Upper lobe of right lung (tissue), 1 donor: Measurements from ENCODE around the gene IFNL3. TPM values are rescaled to one million over a fixed set of nuclear protein-coding genes. Genes with fewer than 3 reads are reported as not detected.
"Not testable (repeated sequence)": the region's sequence is repeated elsewhere in the genome, so short reads cannot be mapped to it uniquely, and the experiment has no call there.

Source experiments
- ATAC-seq: fragments of 200-7000 bp; cut with Tn5 transposase; one replicate; pipeline ENCODE4 v1.9.1; 2020; ENCODE audit warnings: mild to moderate bottlenecking, moderate library complexity
- DNase-seq: peaks from one replicate; pipeline ENCODE4 v3.0.0-alpha.2; 2020
- H3K27ac ChIP-seq: fragments of 200-600 bp; one replicate; pipeline ENCODE4 v1.8.0; 2022
- H3K27me3 ChIP-seq: fragments of 200-600 bp; one replicate; pipeline ENCODE4 v1.8.0; 2022; ENCODE audit warnings: mild to moderate bottlenecking
- H3K36me3 ChIP-seq: fragments of 200-600 bp; one replicate; pipeline ENCODE4 v1.8.0; 2022
- H3K4me1 ChIP-seq: fragments of 200-600 bp; one replicate; pipeline ENCODE4 v1.8.0; 2022
- H3K4me3 ChIP-seq: fragments of 200-600 bp; one replicate; pipeline ENCODE4 v1.8.0; 2022; ENCODE audit warnings: mild to moderate bottlenecking
- H3K9me3 ChIP-seq: fragments of 200-600 bp; one replicate; pipeline ENCODE4 v1.8.0; 2022
- intact Hi-C: fragments of 100-400 bp; cut with DNase I; formaldehyde crosslinking; loops from one replicate; pipeline ENCODE4 v1.11.0; 2022
- total RNA-seq: library from RNA; stranded (reverse); fragmentation: NEBNext Ultra II Directional; extraction: Animal tissue kit (Norgen Biotek cat#: 25700); gene quantifications from one replicate; pipeline ENCODE4 v1.2.1, GENCODE V29; 2021
- TF ChIP-seq, protein P1 (sequence below): fragments of 200-600 bp; IDR thresholded peaks from one replicate; pipeline ENCODE4 v1.8.0; 2022; ENCODE audit warnings: antibody characterized with exemption
- donor health status: DM: no; HTN: yes; CAD: no; lungs with severe emphysema.

The IFNL3 gene
- total RNA-seq, 1 donor from 2014 or later, result not detected

DNA sequence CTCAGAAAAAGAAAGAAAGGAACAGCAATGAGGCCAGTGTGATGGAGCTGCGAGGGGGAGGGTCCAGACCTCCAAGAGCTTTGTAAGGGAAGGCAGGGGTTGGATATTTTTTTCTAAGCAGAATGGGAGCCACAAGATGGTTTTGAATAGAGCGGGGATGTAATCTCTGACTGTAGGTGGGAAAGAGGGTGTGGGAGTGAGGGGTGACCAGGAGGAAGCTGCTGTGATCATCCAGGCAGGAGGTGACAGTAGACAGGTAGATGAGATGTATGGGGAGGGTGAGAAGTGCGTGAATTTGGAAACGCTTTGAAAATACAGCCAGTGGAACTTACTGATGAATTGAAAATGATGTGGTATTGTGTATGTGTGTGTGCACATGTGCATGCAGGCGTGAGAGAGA lies 30.8 kb upstream of the IFNL3 start:
- no peak overlapping the region for H3K27ac ChIP-seq
- H3K4me3 ChIP-seq, result no peak overlapping the region
- TF ChIP-seq, protein P1, sequence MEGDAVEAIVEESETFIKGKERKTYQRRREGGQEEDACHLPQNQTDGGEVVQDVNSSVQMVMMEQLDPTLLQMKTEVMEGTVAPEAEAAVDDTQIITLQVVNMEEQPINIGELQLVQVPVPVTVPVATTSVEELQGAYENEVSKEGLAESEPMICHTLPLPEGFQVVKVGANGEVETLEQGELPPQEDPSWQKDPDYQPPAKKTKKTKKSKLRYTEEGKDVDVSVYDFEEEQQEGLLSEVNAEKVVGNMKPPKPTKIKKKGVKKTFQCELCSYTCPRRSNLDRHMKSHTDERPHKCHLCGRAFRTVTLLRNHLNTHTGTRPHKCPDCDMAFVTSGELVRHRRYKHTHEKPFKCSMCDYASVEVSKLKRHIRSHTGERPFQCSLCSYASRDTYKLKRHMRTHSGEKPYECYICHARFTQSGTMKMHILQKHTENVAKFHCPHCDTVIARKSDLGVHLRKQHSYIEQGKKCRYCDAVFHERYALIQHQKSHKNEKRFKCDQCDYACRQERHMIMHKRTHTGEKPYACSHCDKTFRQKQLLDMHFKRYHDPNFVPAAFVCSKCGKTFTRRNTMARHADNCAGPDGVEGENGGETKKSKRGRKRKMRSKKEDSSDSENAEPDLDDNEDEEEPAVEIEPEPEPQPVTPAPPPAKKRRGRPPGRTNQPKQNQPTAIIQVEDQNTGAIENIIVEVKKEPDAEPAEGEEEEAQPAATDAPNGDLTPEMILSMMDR, result no peak
- no peaks in the 10 kb centered on the region for H3K4me1 ChIP-seq
- H3K9me3 ChIP-seq, result no peaks in the 10 kb centered on the region
- H3K36me3 ChIP-seq, result no peaks in the 10 kb centered on the region
- no peak for ATAC-seq
- intact Hi-C loops, result no loop called here
- no peak for DNase-seq
- H3K27me3 ChIP-seq, result no peaks in the 10 kb centered on the region

DNA sequence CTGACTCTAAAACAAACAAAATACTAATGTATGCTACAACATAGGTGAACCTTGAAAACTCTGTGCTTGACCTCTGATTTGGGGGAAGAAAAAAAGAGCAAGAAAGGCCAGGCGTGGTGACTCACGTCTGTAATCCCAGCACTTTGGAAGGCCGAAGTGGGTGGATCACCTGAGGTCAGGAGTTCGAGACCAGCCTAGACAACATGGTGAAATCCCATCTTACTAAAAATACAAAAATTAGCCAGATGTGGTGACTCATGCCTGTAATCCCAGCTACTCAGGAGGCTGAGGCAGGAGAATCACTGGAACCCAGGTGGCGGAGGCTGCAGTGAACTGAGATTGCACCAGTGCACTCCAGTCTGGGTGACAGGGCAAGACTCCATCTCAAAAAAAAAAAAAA lies 29.1 kb upstream of the IFNL3 start:
- H3K9me3 ChIP-seq, H3K4me3 ChIP-seq, H3K4me1 ChIP-seq, H3K27me3 ChIP-seq, ATAC-seq, H3K36me3 ChIP-seq, H3K27ac ChIP-seq, intact Hi-C loops: not testable (repeated sequence)
- peak; percentile 1 for DNase-seq

DNA sequence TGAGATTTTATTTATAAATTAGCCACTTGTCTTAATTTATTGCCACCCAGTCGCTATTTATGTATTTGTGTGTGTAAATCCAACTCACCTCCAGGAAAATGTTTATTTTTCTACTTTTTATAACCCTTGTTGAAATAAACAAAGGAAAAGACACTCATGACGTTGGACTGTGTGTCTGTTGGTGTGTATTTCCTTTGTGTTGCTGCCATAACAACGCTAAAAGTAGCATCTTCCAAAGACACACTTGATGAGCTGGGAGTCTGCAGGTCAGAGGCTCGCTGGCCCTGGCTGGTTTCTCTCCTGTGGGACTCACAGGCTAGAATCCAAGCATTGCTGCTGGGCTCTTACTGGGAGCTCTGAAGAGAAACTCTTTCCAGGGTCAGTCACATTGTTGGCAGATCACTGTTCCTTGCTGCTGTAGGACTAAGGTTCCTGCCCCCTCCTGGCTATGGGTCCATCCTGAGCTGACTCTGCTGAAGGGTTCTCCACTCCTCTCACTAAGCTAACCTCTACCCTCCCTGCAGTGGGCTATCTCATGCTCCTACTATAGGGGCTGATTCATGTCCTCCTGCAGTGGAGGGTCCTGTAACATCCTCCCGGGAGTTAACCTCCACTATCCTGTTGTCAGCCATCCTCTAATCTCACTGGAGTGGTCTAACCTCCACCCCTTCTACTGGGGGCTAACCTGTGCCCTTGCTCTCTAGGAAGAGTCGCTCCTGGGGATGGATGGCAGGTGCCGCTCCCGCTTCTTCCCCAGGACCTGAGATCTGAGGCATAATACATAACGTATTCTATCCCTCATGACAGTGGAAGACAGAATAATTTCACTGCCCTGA lies 25.4 kb upstream of the IFNL3 start:
- ATAC-seq, result no peak
- no peak overlapping the region for H3K4me3 ChIP-seq
- H3K9me3 ChIP-seq, result no peaks in the 10 kb centered on the region
- peaks cover 8% of the 10 kb centered on the region for H3K27me3 ChIP-seq
- intact Hi-C loops, result no loop called here
- no peaks in the 10 kb centered on the region for H3K36me3 ChIP-seq
- H3K4me1 ChIP-seq, result no peaks in the 10 kb centered on the region
- DNase-seq, result peak; percentile 21
- TF ChIP-seq, protein P1, result no peak
- no peak overlapping the region for H3K27ac ChIP-seq

DNA sequence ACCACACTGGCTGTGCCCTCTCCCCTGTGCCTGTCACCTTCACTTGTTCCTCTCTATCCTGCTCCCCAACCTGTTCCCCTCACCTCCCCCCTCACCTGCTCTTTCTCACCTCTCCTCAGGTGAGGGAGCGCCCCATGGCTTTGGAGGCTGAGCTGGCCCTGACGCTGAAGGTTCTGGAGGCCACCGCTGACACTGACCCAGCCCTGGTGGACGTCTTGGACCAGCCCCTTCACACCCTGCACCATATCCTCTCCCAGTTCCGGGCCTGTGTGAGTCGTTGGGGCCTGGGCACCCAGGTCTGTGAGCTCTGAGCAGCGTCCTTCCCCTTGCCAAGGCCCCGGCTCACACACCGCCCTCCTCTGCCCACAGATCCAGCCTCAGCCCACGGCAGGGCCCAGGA lies 24.6 kb upstream of the IFNL3 start:
- H3K4me1 ChIP-seq, H3K9me3 ChIP-seq, H3K27ac ChIP-seq, H3K36me3 ChIP-seq, H3K4me3 ChIP-seq, intact Hi-C loops, ATAC-seq: not testable (repeated sequence)
- DNase-seq, result peak; percentile 45
- H3K27me3 ChIP-seq, result peaks cover 17% of the 10 kb centered on the region

DNA sequence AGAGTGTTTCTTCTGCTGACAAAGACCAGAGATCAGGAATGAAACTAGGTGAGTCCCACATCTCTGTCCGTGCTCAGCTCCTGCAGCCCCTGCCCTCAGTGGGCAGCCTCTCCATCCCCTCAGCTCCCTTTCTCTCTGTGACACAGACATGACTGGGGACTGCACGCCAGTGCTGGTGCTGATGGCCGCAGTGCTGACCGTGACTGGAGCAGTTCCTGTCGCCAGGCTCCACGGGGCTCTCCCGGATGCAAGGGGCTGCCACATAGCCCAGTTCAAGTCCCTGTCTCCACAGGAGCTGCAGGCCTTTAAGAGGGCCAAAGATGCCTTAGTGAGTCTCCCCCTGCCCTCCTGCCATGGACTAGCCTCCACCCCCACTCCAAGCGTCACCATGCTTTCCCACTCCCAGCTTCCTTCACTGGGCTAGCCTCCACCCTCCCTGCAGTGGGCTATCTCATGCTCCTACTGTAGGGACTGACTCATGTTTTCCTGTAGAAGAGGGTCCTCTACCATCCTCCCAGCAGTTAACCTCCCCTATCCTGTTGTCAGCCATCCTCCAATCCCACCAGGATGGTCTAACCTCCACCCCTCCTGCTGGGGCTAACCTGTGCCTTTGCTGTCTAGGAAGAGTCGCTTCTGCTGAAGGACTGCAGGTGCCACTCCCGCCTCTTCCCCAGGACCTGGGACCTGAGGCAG lies 23.9 kb upstream of the IFNL3 start:
- H3K4me3 ChIP-seq, H3K27ac ChIP-seq, ATAC-seq, H3K36me3 ChIP-seq, intact Hi-C loops, H3K4me1 ChIP-seq, H3K9me3 ChIP-seq: not testable (repeated sequence)
- DNase-seq, result peak; percentile 39
- H3K27me3 ChIP-seq, result peaks cover 24% of the 10 kb centered on the region

DNA sequence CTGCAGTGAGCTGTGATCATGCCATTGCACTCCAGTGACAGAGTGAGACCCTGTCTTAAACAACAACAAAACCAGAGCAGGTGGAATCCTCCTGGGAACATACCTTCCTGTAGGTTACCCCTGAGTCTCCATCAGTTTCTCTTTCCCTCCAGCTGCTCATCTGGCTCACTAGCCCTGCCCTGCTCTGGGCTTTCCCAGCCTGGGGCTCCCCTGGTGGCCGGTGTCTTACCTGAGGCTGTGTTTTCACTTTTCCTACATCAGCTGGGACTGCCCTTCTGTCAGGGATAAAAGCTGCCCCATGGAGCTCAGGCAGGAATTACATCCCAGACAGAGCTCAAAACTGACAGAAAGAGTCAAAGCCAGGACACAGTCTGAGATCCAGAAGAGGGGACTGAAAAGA lies 23.3 kb upstream of the IFNL3 start, which contains the start of gene IFNL2:
TSS of gene IFNL2 (plus strand) at position 312 of the 400 bp plus-strand sequence. CDS start 173 bp downstream, outside the sequence.
- peaks cover 30% of the 10 kb centered on the region for H3K27me3 ChIP-seq
- ATAC-seq, result peak; percentile 20
- peak; percentile 3 for DNase-seq
- H3K9me3 ChIP-seq, H3K36me3 ChIP-seq, H3K4me3 ChIP-seq, H3K27ac ChIP-seq, intact Hi-C loops, H3K4me1 ChIP-seq: not testable (repeated sequence)

DNA sequence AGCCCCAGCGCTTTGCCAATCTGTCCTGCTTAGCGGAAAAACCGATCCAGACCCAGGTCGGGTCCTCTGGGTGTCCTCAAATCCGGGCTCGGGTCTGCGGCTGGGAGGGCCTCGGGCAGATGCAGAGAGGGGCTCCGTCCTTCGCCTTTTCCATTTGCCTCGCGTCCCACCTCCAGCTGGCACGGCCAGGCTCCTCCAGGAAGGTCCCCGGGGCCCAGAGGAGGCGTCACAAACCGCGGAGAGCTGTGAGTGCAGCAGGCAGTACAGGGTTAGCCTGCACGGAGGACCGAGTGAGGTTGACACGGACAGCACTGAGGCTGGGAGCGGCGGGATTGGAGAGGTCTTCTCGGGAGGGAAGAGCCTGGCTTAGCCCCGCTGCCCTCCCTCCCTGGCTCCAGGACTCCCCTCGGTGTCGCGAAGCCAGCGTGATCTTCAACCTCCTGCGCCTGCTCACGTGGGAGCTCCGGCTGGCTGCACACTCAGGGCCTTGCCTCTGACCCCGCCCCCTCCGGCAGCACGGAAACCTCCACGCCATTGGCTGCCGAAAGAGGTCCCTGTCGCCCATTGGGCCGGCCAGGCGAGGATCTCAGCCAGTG lies 20.6 kb upstream of the IFNL3 start:
- H3K27me3 ChIP-seq, result peaks cover 55% of the 10 kb centered on the region
- TF ChIP-seq, protein P1, result no peak

More for the DNA sequence above, 20.6 kb upstream of the IFNL3 start:
- Histone ChIP-seq H3K36me3 (no peaks in the 10 kb centered on the region), H3K4me1 (no peaks in the 10 kb centered on the region), H3K4me3 (no peak overlapping the region), H3K27ac (no peak overlapping the region), H3K9me3 (no peaks in the 10 kb centered on the region)
- intact Hi-C loops, result no loop called here
- ATAC-seq, result peak; percentile 18
- DNase-seq, result peak; percentile 52
